ENCODE data around the gene MGRN1.

DNA sequence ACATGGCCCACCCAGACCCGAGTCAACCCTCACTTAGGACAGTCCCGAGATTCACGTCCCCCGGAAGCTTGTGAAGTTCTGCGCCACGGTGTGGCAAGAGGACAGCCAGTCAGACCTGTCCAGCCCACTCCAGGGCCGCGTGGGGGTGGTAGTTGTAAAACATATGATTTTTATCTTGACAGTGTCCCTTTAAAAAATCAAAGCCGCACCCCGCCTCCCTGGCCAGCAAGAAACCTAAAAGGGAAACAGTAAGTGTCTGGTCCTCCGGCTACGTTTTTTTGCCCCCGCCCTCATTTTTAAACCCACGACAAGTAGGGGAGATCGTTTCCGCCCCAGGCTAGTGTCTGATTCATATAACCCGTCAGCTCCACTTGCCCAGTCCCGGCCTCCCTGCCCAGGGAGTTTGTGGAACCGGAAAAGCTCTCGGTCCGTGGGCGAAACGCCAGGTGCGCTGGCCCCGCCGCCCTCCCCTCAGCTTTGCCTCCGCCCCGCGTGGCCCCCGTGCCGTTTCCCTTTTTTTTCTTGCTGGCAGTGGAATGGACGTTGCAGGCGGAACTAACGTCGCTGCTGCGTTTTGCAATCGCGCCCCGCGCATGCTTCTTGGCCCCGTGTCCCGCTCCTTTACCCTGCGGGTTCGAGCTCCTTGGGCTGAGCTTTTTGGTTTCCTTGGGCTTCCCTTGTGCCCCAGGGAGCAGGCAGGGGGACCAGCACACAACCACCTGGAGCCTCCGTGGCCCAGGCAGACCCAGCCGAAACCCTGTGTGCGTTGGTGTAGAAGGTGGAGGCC, 55.4 kb downstream of the MGRN1 start:
- TF ChIP-seq, protein P1, sequence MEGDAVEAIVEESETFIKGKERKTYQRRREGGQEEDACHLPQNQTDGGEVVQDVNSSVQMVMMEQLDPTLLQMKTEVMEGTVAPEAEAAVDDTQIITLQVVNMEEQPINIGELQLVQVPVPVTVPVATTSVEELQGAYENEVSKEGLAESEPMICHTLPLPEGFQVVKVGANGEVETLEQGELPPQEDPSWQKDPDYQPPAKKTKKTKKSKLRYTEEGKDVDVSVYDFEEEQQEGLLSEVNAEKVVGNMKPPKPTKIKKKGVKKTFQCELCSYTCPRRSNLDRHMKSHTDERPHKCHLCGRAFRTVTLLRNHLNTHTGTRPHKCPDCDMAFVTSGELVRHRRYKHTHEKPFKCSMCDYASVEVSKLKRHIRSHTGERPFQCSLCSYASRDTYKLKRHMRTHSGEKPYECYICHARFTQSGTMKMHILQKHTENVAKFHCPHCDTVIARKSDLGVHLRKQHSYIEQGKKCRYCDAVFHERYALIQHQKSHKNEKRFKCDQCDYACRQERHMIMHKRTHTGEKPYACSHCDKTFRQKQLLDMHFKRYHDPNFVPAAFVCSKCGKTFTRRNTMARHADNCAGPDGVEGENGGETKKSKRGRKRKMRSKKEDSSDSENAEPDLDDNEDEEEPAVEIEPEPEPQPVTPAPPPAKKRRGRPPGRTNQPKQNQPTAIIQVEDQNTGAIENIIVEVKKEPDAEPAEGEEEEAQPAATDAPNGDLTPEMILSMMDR (IDR thresholded peaks at IDR 0.05), result no peak
- TF ChIP-seq POLR2A (IDR thresholded peaks at IDR 0.05), result no peak
